GM19351 (cell line): ENCODE results near the gene SLC22A2.
A peak's percentile ranks its signal among the peaks of the same experiment; 100 is the strongest.

Source experiments
- ATAC-seq: cut with Tn5 transposase; IDR thresholded peaks from one replicate; pipeline ENCODE4 v1.9.1; 2021; ENCODE audit warnings: mild to moderate bottlenecking, moderate library complexity; ENCODE audit not compliant: unreplicated experiment

The SLC22A2 gene

GRCh38 chr6:160274871-160275510 is 16.4 kb upstream of the SLC22A2 start:
- ATAC-seq: no peak

DNA sequence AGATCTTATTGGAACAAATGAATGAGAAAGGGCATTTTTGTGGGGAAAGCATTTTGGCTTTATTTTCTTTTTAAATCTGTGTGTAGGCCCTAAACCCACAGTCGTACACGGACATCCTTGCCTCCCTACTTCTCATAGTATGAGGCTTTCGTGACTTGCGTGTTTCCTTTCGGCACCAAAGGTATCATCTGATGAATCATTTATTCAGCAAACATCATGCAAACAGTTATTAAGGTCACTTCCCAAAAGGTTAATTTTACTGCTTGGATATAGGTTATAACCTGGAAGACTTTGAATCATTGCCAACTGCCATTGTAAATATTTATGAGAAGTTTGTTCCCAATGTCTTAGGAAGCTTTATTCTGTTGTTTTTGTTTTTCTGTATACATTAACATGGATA is 15.1 kb upstream of the SLC22A2 start:
- no peak for ATAC-seq

GRCh38 chr6:160273196-160273595 is 14.6 kb upstream of the SLC22A2 start:
- no peak for ATAC-seq

DNA sequence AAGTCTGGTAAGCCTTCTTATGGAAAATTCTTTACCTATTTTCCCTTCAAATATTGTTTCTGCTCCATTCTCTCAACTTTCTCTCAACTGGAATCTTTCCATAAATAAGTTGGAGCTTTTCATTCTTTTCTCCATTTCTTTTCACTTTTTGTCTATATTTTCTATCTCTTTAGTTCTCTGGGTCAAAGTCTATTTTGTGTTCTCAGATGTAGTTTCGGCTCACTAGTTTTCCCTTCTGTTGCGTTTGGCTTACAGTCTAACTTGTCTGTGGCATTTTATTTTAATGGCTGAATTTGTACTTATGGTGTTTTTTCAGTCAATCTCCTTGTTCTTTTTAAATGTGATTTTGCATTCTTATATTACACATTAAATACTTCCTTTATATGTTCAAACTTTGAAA is 14.1 kb upstream of the SLC22A2 start:
- no peak for ATAC-seq

DNA sequence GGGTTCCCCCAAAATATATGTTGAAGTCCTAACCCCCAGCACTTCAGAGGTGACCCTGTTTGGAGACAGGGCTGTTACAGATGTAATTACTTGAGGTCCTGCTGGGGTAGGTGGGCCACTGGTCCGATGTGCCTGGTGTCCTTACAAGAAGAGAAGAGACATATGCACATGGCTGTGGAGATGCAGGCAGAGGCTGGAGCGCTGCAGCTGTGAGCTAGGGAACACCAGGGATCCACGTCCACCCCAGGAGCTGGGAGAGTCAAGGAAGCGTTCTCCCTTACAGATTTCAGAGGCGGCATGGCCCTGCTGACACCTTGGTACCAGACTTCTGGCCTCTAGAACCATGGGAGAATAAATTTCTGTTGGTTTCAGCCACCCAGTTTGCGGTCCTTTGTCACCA is 11.7 kb upstream of the SLC22A2 start:
- ATAC-seq: no peak

- no peak for ATAC-seq
These were observed 11.2 kb upstream of the SLC22A2 start for GRCh38 chr6:160269771-160270170.

DNA sequence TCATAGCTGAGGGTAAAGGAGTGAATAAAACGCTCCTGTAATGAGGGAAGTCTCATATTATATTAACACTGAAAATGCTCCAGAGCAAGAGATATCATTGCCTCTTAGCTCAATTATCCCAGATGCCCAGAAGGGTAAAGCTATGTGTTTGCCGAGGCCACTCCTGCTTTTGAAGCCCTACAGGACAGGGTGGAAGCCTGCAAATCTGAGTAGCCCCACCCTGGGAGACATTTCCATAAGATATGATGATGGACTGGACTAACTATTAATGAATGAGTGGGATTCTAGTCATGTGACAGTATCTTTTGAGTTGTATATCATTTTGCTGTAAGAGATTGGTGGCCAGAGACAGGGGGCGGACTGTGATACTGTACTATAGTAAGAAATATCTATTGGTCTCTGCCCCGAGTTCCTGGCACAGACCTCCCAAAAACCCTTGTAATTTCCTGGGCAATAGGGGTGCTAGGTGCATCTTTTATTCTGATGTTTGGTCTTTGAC is 10.5 kb upstream of the SLC22A2 start:
- no peak for ATAC-seq

GRCh38 chr6:160267102-160267501 is 8.5 kb upstream of the SLC22A2 start:
- ATAC-seq: no peak

DNA sequence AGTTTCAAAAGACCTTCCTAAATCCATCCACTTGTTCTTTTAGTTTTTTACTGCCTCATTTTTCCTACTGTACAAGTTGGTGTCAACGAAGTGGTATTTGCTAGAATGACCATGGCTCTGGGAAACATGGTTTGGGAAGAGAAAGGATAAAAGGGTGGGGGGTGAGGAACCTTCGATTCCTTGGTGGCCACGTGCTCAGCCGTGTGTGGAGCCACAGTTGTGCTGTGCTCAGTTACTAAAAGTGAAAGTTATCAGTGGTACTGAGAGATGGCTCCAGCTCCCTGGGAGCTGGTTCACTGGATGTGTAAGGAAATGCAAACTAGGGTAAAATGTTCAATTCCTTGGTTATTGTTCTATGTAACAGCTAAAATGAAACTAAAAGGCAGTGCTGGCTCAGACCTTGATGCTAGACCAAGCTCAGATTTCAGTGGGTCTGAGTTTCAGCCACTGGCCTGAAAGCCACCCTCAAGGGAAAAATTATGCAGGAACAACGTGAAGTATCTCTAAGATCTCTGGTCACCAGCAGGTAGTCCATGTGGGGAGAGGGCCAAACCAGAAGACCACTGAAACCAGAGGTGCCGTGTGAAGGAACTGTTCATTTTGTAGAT is 7.4 kb upstream of the SLC22A2 start:
- peak; percentile 76 for ATAC-seq

DNA sequence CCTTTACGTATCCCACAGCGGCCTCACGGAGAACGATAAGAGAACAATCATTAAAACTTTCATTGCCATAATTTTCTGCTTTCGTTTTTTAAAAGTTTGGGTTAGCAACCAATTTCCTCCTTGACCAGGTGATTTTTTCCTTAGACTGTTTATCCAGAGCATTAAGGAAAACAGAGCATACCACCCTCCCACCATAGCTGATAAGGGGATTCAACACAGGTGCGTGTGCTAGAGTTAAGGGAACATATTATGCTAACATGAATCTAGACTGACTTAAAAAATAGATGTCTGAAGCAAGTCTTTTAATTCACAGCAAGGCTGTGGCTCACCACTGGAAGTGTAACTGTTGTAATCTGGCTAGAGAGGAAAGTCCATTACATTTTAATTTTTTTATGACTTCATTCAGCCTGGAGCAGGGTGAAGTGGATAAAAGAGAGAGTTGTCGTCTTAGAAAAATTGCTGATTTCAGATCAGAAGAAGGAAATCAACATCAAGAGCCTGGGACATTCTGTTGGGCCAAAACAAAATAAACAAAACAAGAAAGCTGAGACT is 5.5 kb upstream of the SLC22A2 start:
- no peak for ATAC-seq

- ATAC-seq: no peak
These were observed 4.7 kb upstream of the SLC22A2 start for GRCh38 chr6:160263196-160263939.

DNA sequence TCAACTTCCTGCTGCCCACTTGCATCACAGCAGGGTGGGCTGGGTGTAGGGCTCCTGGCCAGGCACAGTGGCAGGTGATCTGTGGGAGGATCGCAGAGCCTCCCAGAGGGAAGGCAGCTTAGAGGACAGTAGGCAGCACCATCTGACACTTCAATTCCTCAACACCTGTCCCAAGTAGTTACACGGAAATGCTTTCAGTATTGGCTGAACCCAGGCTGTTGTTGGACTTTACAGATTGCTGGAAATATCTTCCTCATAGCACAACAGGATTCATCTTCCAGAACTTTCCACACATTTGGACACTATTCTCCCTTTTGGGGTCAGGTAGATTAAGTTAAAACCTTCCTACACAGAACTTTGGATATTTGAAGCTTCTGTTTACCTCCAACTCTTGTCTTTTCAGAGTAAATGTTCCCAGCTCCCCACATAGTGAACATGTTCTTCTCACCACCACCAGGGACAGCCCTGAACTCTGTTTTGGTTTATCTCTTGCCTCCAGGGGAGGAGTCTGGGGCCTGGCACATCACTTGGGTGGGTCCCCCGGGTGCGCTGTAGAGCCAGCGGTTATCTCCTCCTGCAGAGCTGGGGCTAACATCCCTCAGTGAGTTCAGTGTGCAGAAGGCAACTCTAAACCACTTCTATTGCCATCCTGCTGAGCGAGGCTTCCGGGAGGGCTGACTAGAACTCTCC is 3.5 kb upstream of the SLC22A2 start:
- no peak for ATAC-seq

DNA sequence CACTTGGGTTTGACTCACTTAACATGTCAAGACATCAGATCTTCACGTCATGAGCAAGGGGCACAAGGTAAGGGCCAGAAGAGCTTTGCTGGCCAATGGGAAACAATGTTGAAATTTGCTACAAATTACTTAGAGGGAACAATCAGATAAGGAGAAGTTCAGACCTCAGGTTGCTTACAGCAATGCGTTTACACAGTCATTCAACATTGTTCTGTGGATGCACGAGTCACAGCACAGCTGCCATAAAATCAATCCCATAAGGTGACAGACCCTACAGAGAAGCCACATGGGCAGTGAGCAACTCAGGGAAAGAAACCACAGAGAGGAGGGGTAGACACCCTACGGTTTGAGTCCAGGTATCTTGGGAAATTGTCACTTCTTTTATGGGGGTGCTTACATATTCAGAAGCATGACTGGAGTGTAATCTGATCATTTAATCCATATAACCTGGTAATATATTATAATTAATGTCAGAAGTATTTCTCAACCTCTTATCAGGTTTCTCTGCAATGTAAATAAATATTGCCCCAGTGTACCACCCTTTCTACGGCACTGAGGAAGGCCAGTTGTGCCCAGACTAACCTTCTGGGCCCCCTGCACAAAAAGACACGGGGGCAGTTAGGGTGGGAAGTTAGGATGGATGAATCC is 2.3 kb upstream of the SLC22A2 start:
- ATAC-seq: no peak

DNA sequence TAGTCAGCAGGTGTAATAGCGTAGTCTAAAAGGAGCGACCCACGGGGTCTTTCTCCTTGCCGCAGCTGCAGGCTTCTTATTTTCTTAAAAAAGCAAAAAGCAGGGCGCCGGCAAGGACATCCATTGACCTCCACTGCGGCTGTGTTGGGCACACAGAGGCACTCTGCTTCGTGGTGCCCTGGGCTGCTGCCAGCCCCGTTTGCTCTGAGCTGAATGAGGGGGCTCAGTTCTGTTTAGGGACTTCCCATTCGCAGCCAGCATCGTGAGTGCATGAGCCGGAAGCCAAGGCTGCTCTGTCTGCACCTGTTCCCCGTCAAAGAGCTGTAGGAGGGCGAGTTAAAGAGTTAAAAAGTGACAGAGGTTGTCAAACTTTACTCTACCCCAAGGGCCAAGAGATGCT is 1.7 kb upstream of the SLC22A2 start:
- no peak for ATAC-seq

GRCh38 chr6:160259598-160259997 is 977 bp upstream of the SLC22A2 start:
- no peak for ATAC-seq

DNA sequence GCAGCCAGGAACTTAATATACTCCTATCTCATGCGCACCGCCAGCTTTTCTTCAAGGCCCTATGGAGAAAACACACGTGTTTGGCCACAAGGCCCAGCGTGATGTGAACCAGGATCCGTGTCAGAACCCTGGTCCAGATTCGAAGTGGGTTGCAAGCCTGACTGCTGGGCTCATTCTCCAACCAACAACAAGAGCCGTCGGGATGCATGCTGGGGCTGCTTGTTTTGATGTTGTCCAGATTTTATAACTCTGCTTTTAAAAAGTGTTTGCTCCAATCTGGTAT is 463 bp upstream of the SLC22A2 start:
- no peak for ATAC-seq

- ATAC-seq: no peak
These were observed 2.2 kb downstream of the SLC22A2 start for GRCh38 chr6:160256445-160256844.

DNA sequence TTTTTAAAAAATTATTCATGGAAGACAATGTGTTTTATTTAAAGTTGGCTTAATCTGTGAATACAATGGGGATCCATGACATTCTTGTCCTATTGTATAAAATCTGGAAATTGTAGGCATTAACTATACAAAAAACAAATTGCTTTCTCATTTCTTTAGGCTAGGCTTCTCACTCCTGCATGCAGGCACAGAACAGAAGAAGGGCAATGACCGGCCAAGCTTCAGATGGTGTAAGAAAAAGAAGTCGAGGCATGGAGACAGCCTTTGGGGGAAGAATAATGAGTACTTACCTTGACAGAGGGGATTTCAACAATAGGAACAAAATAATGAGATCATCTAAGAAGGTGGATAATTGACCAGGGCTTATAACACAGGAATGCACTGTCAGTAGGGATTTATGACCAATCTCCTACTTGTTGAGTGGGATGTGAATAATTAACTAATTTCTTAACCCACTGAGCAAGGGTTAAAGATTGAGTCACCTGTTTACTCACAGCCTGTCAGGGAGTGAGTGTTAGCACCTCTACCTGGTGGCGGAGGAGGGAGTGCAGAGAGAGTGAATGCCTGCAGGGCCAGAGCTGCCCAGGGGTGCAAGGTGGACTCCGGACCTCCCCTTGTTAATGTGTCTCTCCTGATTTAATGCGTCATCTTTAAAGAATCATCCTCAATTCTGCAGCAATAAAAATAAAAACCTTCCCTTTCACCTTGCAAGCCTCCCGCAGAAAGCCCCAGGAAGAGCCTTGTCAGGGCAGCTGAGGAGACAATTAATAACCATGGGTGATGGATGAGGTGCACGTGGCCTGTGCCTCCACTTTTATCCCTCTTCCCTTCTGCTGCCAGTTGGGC is 3.9 kb downstream of the SLC22A2 start:
- ATAC-seq: no peak

GRCh38 chr6:160253714-160254113 is 4.9 kb downstream of the SLC22A2 start:
- ATAC-seq: peak; percentile 89

- ATAC-seq: no peak
These were observed 5.3 kb downstream of the SLC22A2 start for GRCh38 chr6:160253292-160253691.
